HG03354 (cell line): ENCODE data around the gene SUOX.
A peak's percentile ranks its signal among the peaks of the same experiment; 100 is the strongest.
"Not testable (repeated sequence)": the region's sequence is repeated elsewhere in the genome, so short reads cannot be mapped to it uniquely, and the experiment has no call there.

Experiments used
- ATAC-seq: cut with Tn5 transposase; IDR thresholded peaks from one replicate; pipeline ENCODE4 v1.9.1; 2021; ENCODE audit warnings: mild to moderate bottlenecking; ENCODE audit not compliant: unreplicated experiment, poor library complexity, severe bottlenecking

SUOX gene

DNA sequence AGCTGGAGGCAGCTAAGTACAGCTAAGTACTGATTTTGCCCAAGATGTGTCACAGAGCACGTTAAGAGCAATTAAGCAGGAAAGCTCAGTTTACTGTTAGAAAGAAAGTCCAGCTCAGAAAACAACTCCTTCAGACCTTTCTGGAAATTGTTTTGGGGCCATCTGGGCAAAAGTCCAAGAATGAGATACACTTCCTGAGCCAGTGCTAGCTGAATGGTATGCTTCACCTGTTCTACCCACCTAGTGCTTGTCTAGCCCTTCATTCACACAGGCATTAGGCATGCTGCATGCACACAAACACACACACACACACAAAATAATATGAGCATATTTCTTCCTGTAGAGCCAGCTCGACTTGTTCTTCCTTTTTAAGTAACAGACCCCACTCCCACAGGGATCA is 17.1 kb downstream of the SUOX start:
- ATAC-seq, result no peak

GRCh38 chr12:56017181-56017580 is 20.1 kb downstream of the SUOX start:
- ATAC-seq, result no peak

DNA sequence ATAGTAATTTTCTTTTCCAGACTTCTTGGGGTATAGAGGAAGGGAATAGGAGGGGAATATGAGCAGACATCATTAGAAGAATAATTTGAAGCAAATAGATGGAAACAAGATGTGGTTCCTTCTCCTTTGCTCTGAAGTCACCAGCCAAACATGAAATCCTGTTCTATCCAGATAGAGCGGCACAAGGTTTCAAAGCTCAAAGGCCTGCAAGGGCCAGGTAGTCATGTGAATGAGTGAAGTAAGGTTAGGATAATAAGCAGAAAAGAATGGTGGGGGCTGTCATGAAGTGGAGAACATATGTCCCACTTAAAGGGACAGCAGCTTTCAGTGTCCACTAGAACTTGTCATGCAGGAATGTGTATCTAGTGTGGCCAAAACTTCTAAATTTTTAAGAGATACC is 21.3 kb downstream of the SUOX start:
- no peak for ATAC-seq

- no peak for ATAC-seq
Observed at GRCh38 chr12:56020423-56021184, 23.5 kb downstream of the SUOX start, which contains the start of gene IKZF4. Gene IKZF4 (plus strand): TSS chr12:56021043. CDS start chr12:56021494, 451 bp downstream.

GRCh38 chr12:56021889-56022497 is 24.9 kb downstream of the SUOX start:
- ATAC-seq, result no peak

GRCh38 chr12:56028511-56029165 is 31.6 kb downstream of the SUOX start:
- no peak for ATAC-seq

DNA sequence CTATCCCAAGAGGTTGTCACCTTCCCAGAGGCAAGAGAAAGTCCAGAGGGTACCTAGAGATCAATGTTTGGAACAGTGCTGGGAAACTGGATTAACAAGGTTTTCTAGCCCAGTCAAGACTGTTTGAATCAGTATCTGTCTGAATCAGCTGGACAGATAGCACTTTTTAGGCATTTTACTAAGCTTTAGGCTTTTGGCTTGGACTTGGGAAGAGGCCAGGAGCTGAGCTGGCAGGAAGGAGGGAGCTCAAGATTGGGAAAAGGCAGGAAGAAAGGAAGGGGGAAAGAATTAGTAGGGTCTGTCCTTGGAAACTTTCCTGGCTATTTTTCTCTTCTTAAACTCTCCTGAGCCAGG is 32.1 kb downstream of the SUOX start:
- no peak for ATAC-seq

- peak; percentile 60 for ATAC-seq
Observed at GRCh38 chr12:56029666-56030293, 32.7 kb downstream of the SUOX start.

DNA sequence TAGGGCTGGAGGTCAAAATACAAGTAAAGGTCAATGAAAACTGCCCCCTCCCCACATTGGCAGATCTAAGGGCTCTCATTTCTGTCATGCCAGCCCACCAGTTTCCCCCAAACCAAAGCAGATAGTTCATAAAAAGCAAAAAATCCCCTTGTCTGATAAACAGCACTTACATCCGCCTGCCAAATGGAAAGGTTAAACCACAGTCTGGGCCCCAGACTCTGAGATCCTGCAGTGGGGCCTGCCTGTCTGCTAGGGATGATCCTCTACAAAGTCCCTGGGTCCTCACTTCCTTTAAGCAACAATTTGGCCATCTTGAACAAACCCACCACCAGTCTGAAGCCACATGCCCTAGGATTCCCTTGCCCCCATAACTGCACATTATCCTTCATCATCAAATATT is 34.9 kb downstream of the SUOX start:
- ATAC-seq, result no peak

DNA sequence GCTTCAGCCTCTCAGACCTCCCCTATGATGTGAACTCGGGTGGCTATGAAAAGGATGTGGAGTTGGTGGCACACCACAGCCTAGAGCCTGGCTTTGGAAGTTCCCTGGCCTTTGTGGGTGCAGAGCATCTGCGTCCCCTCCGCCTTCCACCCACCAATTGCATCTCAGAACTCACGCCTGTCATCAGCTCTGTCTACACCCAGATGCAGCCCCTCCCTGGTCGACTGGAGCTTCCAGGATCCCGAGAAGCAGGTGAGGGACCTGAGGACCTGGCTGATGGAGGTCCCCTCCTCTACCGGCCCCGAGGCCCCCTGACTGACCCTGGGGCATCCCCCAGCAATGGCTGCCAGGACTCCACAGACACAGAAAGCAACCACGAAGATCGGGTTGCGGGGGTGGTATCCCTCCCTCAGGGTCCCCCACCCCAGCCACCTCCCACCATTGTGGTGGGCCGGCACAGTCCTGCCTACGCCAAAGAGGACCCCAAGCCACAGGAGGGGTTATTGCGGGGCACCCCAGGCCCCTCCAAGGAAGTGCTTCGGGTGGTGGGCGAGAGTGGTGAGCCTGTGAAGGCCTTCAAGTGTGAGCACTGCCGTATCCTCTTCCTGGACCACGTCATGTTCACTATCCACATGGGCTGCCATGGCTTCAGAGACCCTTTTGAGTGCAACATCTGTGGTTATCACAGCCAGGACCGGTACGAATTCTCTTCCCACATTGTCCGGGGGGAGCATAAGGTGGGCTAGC is 37.7 kb downstream of the SUOX start:
- no peak for ATAC-seq

DNA sequence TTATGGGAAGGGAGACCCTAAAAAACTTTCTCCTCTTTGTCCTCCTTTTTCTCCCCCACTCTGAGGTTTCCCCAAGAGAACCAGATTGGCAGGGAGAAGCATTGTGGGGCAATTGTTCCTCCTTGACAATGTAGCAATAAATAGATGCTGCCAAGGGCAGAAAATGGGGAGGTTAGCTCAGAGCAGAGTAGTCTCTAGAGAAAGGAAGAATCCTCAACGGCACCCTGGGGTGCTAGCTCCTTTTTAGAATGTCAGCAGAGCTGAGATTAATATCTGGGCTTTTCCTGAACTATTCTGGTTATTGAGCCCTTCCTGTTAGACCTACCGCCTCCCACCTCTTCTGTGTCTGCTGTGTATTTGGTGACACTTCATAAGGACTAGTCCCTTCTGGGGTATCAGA is 40.1 kb downstream of the SUOX start:
- ATAC-seq, result no peak

GRCh38 chr12:56038022-56038655 is 41.1 kb downstream of the SUOX start:
- no peak for ATAC-seq

DNA sequence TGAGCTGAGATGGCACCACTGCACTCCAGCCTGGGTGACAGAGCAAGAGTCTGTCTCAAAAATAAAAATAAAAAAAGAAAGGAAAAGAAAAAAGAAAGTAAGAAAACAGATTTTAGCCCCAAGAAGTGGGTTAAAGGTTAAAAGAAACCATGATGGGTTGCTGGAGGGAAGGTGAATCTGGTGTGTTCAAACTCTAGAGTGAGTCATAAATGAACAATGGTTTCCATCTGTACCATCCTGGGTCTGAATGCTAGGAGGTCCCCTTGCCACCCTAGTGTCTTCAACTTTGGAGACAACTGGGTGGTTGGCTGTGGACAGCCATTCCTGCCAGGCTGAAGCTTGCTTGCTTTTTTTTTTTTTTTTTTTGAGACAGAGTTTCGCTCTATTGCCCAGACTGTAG is 43.1 kb downstream of the SUOX start:
- ATAC-seq, result no peak

- no peak for ATAC-seq
Observed at GRCh38 chr12:56040963-56041551, 44.0 kb downstream of the SUOX start.

DNA sequence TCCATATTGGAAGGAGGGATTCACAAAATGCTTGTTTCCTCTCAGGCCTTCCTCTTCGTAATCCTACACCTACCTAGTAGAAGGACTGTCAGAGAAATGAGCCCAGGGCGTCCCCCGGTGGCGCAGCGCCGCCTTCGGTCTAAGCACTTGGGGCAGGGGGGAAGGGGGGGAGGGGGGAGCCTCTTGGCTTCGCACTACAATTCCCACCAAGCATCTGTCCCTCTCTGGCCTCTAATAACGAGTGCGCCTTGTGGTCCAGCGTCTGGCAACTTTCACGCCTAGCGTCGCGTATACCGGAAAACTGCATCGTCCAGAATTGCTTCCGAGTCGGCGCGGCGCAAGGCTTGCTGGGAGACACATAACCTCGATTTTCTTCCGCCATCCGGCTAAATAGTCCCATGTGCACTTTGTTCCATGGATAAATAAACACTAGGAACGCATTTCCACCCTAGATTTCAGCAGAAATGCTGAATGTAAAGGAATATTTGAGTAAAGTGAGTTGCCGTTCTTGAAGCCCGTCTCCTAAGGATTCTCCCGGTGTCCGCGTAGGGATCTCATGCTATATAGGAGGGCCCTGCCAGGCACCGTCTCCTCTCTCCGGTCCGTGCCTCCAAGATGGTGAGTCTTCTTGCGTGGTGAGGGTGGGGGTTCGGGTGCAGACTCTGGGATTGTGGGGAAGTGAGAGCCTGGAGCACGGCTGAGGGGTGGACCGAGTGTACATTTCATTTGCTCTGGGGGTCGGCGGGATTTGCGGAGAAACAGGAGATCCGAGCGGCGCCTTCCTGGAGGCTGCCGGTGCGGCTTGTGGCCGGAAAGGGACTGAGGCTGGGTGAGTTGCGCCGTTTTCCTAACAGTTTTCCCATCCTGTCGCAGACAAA is 44.7 kb downstream of the SUOX start, which contains the start of gene RPS26:
Gene RPS26 (plus strand): TSS at position 367 of the 878 bp plus-strand sequence. CDS start 249 bp downstream, at position 616.
- peak; percentile 96 for ATAC-seq

- ATAC-seq, result not testable (repeated sequence)
Observed at GRCh38 chr12:56042430-56042813, 45.3 kb downstream of the SUOX start.

DNA sequence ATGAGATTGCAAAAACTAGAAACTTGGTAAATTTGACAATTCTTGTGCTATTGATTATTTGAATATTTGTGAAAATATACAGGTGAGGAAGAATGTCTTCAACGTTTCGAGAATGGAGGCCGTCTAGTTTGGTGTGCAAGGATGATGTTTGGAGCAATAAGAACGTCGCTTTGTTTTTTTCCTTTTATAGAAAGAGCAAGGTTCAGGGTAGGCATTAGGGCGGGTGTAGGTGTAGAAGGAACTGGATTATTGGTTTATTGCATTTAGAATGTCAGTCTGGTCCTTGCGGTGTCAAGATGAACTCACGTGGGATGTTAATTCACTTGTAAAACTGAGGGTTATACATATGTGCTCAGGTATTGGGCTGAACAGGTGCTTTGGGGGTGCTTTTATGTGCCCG is 45.8 kb downstream of the SUOX start:
- no peak for ATAC-seq
